Endothelial cell (in vitro differentiated cells): Measurements from ENCODE around the gene RUNDC1. TPM values are rescaled to one million over a fixed set of nuclear protein-coding genes. Genes with fewer than 3 reads are reported as not detected.

Source experiments
- DNase-seq: peaks from one replicate; pipeline ENCODE4 v3.0.0; 2021; ENCODE audit warnings: low spot score
- H3K27ac Mint-ChIP-seq: one replicate; pipeline ENCODE4 v1.8.0; 2021; ENCODE audit warnings: mixed read lengths, inconsistent platforms; ENCODE audit not compliant: unreplicated experiment
- H3K27me3 Mint-ChIP-seq: one replicate; pipeline ENCODE4 v1.8.0; 2021; ENCODE audit warnings: mild to moderate bottlenecking, moderate library complexity, mixed read lengths, inconsistent platforms; ENCODE audit not compliant: unreplicated experiment
- H3K36me3 Mint-ChIP-seq: one replicate; pipeline ENCODE4 v1.8.0; 2021; ENCODE audit warnings: mild to moderate bottlenecking, low read depth, mixed read lengths, inconsistent platforms; ENCODE audit not compliant: unreplicated experiment
- H3K4me1 Mint-ChIP-seq: one replicate; pipeline ENCODE4 v1.8.0; 2021; ENCODE audit warnings: mild to moderate bottlenecking, mixed read lengths, inconsistent platforms; ENCODE audit not compliant: unreplicated experiment
- H3K4me3 Mint-ChIP-seq: one replicate; pipeline ENCODE4 v1.8.0; 2021; ENCODE audit warnings: mild to moderate bottlenecking, mixed read lengths, inconsistent platforms; ENCODE audit not compliant: unreplicated experiment
- H3K9me3 Mint-ChIP-seq: one replicate; pipeline ENCODE4 v1.8.0; 2021; ENCODE audit warnings: mixed read lengths, inconsistent platforms; ENCODE audit not compliant: unreplicated experiment
- CTCF ChIP-seq: fragments of 200-600 bp; sonication (generic); IDR thresholded peaks from one replicate; pipeline ENCODE4 v1.5.0; 2021; ENCODE audit warnings: antibody characterized with exemption; ENCODE audit not compliant: unreplicated experiment
- total RNA-seq: library from RNA; stranded (reverse); fragmentation: NEBNext Ultra II Directional; extraction: Animal tissue kit (Norgen Biotek cat#: 25700); gene quantifications from one replicate; pipeline ENCODE4 v1.2.1, GENCODE V29; 2021; ENCODE audit not compliant: unreplicated experiment

Gene RUNDC1
- total RNA-seq, 1 donor from 2014 or later, result 12.2 TPM

- H3K27ac Mint-ChIP-seq, result no peak overlapping the region
- H3K4me1 Mint-ChIP-seq, result peaks cover 11% of the 10 kb centered on the region
- peaks cover 4% of the 10 kb centered on the region for H3K36me3 Mint-ChIP-seq
- H3K9me3 Mint-ChIP-seq, result no peaks in the 10 kb centered on the region
- no peak overlapping the region for H3K4me3 Mint-ChIP-seq
- H3K27me3 Mint-ChIP-seq, result peaks cover 10% of the 10 kb centered on the region
- no peak for TF ChIP-seq CTCF
- no peak for DNase-seq
These were observed 49.9 kb downstream of the RUNDC1 start for GRCh38 chr17:43030137-43030767.

GRCh38 chr17:43031666-43032065 is 51.3 kb downstream of the RUNDC1 start:
- TF ChIP-seq CTCF, result no peak
- no peak for DNase-seq
- no peaks in the 10 kb centered on the region for H3K9me3 Mint-ChIP-seq
- peaks cover 11% of the 10 kb centered on the region for H3K4me1 Mint-ChIP-seq
- peaks cover 4% of the 10 kb centered on the region for H3K36me3 Mint-ChIP-seq
- no peak overlapping the region for H3K27ac Mint-ChIP-seq
- H3K4me3 Mint-ChIP-seq, result no peak overlapping the region
- H3K27me3 Mint-ChIP-seq, result peaks cover 10% of the 10 kb centered on the region

- Mint-ChIP-seq H3K36me3 (no peaks in the 10 kb centered on the region), H3K27ac (peak overlapping the region; percentile 84), H3K4me3 (no peak overlapping the region), H3K27me3 (peaks cover 2% of the 10 kb centered on the region), H3K9me3 (no peaks in the 10 kb centered on the region), H3K4me1 (peaks cover 11% of the 10 kb centered on the region)
- TF ChIP-seq CTCF, result no peak
- DNase-seq, result no peak
These were observed 53.9 kb downstream of the RUNDC1 start for GRCh38 chr17:43033948-43034881.

- Mint-ChIP-seq H3K27me3 (peaks cover 2% of the 10 kb centered on the region), H3K4me1 (peaks cover 11% of the 10 kb centered on the region), H3K4me3 (no peak overlapping the region), H3K36me3 (no peaks in the 10 kb centered on the region), H3K9me3 (no peaks in the 10 kb centered on the region), H3K27ac (no peak overlapping the region)
- DNase-seq, result no peak
- no peak for TF ChIP-seq CTCF
These were observed 54.5 kb downstream of the RUNDC1 start for GRCh38 chr17:43034894-43035293.

GRCh38 chr17:43039646-43040045 is 59.3 kb downstream of the RUNDC1 start:
- no peak for DNase-seq
- H3K36me3 Mint-ChIP-seq, result no peaks in the 10 kb centered on the region
- no peaks in the 10 kb centered on the region for H3K9me3 Mint-ChIP-seq
- no peak overlapping the region for H3K27ac Mint-ChIP-seq
- no peak for TF ChIP-seq CTCF
- no peak overlapping the region for H3K4me3 Mint-ChIP-seq
- peaks cover 14% of the 10 kb centered on the region for H3K4me1 Mint-ChIP-seq
- H3K27me3 Mint-ChIP-seq, result peaks cover 4% of the 10 kb centered on the region
